D721Med (cell line): ENCODE measurements around the gene SEMA4G.

Source experiments
- DNase-seq: peaks from one replicate; pipeline ENCODE4 v3.0.0; 2011; ENCODE audit warnings: low spot score; ENCODE audit not compliant: insufficient read length
- FAIRE-seq: peaks from 2 replicates; lab custom pipeline; 2011; peaks lifted over from hg19 to GRCh38; lab: Jason Lieb, UNC
- CTCF ChIP-seq: IDR thresholded peaks from 2 replicates; pipeline ENCODE4 v1.5.1; 2012; ENCODE audit warnings: mild to moderate bottlenecking, control low read depth; ENCODE audit not compliant: insufficient read depth; ENCODE audit errors: missing control alignments

The SEMA4G gene

GRCh38 chr10:100939763-100940344, 29.4 kb upstream of the SEMA4G start:
- FAIRE-seq (no peak), DNase-seq (no peak)
- TF ChIP-seq CTCF = no peak

GRCh38 chr10:100942229-100942628, 27.1 kb upstream of the SEMA4G start:
- FAIRE-seq (no peak), DNase-seq (no peak)
- no peak for TF ChIP-seq CTCF

GRCh38 chr10:100943508-100943907, 25.8 kb upstream of the SEMA4G start:
- FAIRE-seq = no peak
- TF ChIP-seq CTCF = no peak
- DNase-seq = no peak

GRCh38 chr10:100945754-100946153, 23.6 kb upstream of the SEMA4G start:
- DNase-seq (no peak), FAIRE-seq (no peak)
- TF ChIP-seq CTCF = no peak

- TF ChIP-seq CTCF = no peak
- DNase-seq (no peak), FAIRE-seq (no peak)
These were observed 20.4 kb upstream of the SEMA4G start for GRCh38 chr10:100948916-100949315.

- DNase-seq = no peak
- peak; percentile 91 for FAIRE-seq
- TF ChIP-seq CTCF = no peak
These were observed 9.1 kb upstream of the SEMA4G start for GRCh38 chr10:100960251-100960650.

GRCh38 chr10:100962351-100963080, 6.8 kb upstream of the SEMA4G start:
- DNase-seq (no peak), FAIRE-seq (no peak)
- no peak for TF ChIP-seq CTCF
